GM21825 (cell line): ENCODE results near the gene CHI3L1.

ENCODE experiments used
- ATAC-seq: cut with Tn5 transposase; IDR thresholded peaks from one replicate; pipeline ENCODE4 v1.9.1; 2021; ENCODE audit warnings: mild to moderate bottlenecking, moderate library complexity; ENCODE audit not compliant: unreplicated experiment

Gene CHI3L1

DNA sequence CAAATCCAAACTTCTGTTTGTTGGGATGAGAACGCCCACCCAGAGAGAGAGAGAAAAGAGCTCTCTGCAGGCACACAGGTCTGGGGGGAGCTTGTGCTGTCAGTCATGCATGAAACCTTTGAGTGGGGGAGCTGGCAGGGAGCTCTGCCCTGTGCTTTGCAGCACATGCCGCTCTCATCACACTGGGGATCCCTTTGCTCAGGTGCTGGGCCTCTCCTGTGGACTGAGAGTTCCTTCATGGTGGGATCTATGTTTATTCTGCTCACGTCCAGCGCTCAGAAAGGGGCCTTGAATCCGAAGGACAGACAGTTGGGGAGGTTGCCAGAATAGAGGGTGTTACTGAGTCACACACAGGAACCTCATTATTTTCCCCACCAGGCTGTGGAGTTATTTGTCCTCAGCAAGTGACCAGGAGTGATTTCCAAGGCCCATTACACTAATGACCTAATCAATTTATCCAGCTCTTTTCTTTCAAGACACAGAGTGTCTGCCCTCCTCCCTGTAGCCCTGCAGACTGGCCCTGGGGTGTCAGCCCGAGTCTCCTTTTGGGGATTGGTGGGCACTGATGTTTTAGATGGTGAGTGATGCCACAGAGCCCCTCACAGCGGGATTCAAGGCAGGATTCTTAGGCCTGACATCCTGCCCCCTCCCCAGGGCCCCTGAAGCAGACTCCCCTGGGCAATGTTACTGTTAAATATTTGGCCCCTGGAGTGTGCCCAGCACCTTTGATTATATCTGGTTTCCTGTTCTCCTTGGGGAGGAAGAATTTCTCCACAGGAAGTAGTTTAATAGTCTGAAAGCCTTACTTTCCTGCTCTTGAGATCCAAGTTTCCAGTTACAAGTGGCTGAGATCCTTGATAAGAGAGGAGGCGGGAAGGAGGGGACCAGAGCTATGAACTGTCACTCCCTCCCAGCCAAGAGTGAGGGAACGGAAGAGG lies 33.2 kb downstream of the CHI3L1 start:
- no peak for ATAC-seq

DNA sequence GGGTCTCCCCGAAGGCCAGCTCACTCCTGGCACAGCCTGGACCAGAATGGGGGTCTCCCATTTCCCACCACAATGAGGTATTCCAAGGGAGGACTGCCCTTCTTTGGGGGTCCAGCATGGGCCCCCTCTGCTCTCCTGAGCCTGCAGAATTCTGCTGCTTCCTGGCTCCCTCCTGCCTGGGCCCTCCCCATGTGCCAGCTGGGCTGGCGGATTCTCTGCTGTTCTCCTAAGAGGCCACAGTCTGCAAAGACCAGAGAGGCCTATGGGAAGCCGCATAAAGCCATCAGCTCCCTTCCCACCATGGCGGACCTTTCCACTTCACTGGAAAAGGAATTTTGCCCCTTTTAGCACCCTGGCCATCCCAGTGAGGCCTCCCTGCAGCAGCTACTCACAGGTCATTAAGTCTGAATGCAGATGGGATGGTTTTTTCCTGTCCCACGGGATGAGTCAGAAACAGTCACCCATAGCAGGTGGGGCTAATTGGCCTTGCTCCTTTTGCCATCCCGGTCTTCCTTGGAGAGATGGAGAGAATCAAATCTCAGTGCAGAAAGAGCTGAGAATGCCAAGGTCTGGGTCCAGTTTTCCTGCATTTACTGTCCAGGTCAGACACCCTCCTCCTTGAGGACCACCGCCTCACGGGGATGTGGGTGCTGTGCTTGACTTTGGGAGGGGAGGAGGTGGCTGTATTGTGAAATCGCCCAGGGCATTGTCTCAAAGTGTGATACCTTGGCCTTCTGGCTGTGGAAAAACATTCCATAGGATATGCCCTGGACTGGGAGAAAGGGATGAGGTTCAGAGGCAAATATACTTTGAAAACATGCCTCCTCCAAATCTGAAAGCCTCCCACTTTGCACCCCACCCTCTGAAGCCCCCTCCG lies 34.1 kb downstream of the CHI3L1 start:
- no peak for ATAC-seq

DNA sequence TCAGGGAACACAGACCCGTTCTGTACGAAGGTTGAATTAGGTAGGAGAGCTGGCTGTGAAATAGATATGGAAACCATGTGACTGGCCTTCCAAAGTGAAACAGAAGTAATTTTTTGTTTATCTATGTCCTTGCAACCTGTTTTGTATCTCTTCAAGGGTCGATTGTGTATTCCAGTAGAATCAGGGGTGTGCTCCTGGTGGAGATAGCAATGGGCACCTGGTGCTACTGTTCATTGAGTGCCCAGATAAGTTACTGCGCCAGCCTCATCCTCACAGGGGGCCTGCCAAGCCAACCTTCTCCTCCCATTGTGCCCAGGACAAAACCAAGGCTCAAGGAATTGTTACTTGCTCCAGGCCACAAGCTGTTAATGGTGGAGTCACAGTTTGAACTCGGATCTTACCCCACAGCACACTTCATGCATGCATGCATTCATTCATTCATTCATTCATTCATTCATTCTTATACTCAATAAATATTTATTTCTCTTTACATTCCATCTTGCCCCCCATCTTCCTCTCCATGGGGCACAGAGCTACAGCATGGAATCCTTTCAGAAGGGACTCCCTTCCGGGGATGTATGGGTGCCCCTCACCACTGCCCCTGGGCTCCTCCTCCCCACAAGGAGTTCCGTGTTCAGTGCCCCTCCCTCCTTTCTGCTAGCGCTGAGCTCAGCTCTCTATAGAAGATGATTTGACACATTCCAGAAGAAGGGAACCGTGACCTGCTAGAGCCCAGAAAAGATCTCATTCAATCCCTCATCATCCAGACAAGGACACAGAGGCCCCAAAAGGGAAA lies 34.9 kb downstream of the CHI3L1 start:
- ATAC-seq = no peak

DNA sequence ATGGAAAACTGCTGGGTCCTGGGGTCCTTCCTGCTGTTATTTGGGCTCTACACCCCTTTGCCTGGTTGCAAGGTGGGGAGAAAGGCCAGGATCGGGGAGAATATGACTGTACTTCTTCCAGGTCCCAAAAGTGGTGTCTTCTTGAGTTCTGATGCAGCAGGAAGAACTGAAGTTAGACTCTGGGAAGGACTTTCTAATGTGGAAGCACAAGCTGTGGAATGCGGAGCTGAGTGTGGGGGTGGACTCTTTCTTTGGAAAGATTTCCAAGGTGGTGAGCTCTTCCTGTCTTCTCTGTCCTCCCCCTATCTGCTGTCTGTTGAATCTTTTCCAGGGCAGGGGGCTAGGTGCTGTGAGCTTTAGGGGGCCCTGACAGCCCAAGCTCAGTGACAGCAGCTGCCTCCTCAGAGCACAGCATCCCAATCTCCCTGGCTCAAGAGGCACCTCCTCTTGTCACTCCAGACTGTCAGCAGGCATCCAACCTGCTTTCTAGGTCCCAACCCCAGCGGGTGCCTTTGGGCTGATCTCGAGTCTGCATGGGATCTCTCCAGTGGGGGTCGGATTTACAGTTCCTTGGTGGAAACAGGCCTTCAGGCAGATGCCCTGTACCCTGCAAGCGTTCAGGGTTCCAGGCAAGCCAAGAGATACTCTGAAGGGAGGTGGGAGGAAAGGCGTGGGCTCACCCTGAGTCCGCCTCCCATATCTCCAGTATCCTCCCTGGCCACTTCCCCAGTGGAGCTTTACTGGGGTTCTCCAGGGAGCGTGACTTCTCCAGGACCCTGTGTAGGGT lies 35.8 kb downstream of the CHI3L1 start:
- no peak for ATAC-seq

DNA sequence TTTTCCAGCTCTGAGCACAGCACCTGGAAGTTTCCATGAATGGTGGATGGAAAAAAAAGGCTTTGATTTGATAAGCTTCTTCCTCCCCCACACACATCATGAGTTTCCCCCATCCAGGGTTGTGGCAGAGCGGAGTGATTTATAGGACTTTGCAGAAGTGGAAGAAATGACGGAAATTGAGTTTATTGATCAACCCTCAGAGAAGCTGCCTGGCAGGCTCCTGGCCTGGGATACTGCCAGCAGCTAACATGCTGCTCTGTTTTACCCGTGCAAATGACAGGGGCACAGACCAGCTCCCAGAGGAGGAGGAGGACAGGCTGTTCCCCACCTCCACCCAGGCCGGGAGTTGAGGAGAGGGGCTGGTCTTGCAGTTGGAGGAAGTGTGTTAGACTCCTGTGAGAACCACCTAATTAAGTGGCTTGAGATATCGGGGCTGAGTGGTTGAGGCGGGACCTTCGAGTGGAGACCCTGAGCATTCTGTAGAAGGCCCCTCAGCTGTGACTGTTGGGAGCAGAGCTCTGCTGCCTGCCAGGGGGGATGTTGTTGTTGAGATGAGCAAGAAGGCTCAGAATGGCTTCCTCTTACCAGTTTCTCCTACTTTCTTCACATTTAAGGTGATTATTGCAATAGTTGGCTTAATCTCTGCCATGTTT lies 37.2 kb downstream of the CHI3L1 start:
- ATAC-seq = no peak

DNA sequence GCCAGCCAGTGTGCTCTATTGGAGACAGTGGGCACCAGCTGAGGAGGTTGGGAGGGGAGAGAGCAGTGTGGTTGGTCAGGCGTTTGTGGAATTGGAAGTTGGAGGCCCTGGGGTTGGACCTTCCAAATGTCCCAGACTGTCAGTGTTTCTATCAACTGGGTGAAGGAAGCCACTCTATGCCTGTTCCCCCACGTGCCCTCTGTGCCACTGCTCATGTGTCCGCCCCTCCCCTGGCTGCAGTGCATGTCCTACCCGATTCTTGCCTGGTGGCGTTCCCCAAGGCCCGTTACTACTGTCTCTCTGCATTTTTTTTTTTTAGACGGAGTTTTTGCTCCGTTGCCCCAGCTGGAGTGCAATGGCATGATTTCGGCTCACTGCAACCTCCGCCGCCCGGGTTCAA lies 37.9 kb downstream of the CHI3L1 start:
- no peak for ATAC-seq

DNA sequence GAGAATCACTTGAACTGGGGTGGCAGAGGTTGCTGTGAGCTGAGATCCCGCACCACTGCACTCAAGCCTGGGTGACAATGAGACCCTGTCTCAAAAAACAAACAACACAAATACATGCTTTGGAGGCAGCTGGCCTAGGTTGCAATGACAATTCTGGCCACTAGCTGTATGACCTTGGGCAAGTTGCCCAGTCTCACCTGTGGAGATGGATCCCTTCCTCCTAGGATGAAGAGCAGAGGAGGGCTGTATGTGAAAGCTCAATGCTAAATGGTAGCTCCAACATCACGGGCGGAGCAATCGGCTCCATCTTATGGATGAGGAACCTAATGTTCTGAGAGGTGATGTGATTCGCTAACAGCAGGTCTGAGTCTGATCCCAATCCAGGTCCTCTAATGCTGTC lies 38.4 kb downstream of the CHI3L1 start:
- no peak for ATAC-seq

DNA sequence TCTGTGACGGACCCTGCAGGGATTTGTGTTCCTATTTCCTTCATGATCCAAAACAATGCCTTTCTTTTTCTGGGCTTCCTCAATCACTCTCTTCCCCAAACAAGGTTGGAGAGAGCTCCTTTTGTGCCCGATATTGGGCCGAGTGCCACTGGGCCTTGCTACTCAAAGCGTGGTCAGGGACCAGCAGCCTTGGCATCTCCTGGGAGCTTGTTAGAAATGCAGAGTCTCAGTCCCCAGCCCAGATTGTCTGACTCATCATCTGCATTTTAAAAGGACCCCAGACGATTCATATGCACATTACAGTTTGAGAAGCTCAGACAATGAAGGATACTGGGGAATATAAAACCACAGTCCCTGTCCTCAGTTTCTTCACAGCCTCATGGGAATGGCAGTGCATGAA lies 39.1 kb downstream of the CHI3L1 start:
- no peak for ATAC-seq

DNA sequence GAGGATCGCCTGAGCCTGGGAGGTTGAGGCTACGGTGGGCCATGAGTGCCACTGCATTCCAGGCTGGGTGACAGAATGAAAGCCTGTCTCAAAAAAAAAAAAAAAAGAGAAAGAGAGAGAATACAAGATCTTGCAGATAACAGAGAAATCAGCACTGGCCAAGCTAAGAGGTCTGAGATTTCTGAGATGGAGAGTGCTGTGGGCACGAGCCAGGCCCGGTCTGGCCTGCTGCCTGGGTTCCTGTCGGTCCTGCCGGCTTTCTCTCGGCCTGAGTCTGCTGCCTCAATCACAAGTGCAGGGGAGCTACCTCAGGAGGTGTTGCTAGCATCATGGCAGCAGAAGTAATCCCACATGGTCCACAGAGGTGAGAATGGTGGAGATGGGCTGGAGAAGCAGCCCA lies 40.0 kb downstream of the CHI3L1 start:
- ATAC-seq = no peak

DNA sequence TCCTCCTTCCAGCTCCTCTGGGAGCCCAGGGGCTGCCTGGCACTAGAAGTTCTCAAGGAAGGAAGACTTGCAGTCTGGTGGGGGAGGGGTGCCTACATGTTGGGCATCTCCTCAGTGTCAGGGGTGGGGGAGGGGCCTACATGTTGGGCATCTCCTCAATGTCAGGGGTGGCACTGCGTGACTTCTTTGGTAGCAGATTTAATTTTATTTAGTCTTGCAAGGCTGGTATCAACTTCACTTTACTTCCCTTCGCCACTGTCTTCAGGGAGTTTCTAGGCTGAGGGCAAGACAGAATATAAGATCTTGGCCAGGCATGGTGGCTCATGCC lies 40.5 kb downstream of the CHI3L1 start:
- ATAC-seq = no peak

DNA sequence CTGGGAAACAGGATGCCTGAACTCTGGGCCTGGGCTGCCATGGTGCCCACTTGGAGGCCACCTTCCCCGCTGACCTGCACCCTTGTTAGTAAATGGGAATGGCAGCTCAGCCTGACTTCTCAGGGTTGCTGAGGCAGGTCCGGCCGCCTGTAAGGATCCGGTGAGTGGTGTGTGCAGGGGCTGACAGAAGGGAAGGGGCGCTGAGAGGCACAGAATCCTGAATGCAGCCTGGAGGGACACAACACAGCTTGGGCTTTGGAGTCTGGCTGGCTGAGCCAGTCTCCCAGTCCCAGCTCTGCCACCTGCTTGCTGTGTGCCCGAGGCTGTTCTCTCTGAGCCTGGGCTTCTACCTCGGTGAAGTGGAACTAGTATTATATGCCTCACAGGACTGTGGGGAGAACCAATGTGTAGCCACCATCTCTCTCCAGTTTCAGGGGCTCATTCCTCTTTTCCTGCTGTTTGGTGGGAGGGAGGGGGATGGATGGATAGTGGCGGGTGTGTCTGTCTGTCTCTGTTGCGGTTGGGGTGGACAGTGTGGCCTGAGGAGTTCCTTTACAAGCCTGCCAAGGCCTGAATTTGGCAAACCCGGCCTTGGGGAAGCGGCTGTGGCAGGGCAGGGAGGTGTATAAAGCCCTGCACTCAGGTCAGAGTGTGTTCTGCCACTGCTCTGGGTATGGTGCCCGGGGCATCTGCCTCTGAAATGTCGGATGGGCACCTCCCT lies 41.0 kb downstream of the CHI3L1 start:
- no peak for ATAC-seq

DNA sequence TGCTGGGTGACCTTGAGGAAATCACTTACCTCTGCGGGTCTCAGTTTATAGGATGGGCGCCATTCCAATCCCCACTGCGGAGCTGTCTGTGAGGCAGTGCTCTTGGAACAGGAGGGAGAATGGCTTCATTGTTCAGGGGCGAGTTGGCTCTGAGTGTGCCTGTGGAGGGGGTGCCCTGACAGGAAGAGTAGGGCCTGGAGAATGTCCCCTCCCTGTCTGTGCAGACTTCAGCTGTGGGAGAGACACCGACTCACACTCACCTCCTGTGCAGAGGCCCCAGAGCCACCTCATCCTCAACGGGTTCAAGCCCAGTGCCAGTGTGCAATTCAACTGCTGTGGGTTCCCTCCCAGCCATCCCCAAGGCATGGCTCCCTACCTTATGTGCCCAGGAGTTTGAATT lies 41.8 kb downstream of the CHI3L1 start:
- ATAC-seq = no peak

DNA sequence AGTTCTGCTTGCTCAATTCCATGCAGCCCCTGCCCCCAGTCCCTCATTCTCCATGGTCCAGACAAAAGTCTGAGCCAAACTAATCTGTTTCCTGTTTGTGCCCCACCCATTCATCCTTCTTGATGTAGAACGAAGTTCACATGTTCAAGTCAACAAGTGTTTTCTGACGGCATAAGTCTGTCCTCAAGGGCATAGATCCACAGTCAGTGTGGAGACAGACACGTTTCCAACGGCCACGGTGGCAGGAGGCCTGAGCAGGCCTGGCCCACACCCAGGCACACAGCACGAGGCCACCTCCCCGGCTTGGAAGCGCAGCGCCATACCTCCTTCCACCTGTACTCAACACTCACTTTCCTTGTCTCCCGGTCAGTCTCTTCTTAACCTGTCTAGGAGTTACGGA lies 42.9 kb downstream of the CHI3L1 start:
- no peak for ATAC-seq

DNA sequence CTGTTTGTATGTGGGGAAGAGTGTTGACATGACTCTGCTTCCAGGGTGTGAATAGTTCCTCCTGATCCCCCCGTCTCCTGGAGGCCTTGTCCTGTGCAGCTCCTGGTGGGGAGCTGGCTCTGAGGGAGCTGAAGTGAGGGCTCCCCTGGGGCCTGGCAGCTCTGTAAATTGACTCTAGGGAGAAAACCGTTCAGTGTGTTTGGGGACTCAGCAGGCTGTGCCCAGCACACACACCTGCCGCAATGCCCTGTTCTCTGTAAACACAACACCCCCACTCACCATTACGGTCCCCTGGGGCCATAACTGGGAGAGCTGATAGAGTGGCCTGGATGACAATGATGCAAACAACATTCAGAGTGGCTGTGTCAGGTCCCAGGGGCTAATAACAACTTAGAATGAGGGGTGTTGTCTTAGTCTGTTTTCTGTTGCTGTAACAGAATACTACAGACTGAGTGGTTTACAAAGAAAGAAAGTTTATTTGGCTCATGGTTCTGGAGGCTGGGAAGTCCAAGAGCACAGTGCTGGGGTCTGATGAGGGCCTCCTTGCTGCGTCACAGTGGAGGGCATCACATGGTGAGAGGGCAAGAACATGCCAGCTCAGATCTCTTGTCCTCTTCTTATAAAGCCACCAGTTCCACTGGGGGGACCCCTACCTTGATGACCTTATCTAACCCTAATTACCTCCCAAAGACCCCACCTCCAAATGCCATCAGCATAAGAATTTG lies 43.7 kb downstream of the CHI3L1 start:
- ATAC-seq = no peak

DNA sequence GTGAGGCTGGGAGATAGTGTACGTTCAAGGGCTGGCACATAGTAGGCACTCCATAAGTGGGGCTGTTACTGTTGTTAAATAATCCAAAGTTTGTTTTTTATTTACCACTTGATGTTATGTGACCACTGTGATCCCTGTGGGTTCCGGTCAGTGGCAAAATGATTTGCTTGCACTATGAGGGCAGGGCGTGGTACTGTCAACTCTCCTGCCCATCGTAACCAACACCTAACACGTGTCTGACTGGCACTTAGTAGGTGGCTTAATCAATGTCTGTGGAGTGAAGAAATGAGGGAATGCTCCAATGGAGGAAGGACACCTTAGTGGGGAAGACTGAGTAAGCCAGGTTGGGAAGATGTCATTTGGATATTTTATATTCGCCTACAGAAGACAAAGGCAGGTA lies 44.4 kb downstream of the CHI3L1 start:
- ATAC-seq = no peak

DNA sequence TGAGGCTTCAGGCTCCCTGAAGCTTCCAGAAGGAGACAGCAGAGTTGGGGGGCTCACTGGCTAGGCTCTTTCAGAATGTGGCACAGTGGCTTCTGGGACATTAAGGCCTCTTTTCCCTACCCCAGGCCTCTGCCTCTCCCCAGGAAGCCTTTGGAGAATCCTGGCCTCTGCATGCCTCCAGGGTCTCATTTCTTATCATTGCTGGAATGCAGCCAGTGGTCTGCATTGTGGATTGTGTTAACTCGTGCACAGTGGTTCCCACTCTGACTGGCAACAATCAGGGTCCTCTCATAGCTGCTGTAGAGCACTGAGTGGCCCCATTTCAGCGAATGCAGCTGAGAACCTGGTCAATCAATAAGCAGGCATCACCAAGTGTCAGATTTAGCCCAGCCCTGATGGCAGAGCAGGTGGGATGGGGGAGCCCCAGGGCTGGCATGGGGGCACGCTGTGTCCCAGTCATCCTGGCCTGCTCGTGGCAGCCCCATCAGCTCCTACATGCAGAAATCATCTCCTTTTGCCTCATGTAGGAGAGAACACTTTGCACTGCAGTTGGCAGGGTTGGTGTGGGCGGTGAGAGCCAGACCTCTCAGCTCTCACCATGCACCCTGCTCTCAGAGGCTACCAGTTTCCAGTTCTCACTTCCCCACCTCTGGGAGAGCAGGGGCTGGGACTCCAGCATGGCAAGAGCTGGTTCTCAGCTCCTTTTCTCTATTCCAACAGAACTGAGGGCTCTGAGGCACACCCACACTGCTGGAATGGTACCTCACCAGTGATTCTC lies 45.6 kb downstream of the CHI3L1 start:
- no peak for ATAC-seq

DNA sequence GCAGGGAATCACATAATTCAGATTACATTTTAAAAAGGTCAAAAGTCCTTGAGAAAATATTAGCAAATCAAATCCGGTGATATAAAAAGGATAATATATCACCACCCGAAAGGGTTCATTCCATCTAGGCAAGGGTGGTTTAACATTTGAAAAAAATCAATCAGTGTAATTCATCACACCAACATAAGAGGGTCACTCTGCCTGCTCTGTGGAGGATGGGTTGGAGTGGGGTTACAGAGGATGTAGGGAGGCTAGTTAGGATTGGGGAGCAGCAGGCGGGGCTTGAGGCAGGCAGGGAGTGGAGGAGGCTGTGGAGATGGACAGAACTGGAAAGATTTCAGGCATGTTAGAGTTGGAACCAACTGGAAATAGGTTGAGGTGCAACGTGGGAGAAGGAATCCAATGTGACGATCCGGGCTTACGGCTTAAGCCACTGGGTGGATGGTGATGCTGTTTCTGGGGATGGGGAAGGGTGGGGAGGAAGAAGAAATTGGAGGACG lies 46.5 kb downstream of the CHI3L1 start:
- ATAC-seq = no peak

DNA sequence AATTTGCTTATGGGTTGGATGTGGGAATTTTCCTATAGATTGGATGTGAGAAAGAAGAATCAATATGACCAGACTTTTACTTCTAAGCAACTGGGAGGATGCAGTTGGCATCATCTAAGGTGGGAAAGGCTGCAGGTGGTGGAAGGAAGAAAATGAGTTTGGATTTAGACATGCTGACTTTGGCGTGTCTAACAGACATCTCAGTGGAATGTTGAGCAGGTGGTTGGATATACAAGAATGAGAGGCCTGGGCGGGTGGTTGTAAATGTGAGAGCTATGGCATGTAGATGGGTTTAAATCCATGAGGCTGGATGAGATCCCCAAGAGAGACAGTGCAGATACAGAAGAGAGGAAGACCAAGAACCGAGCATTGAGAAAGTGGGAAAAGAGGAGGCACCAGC lies 48.4 kb downstream of the CHI3L1 start:
- ATAC-seq = no peak
